IMR-90 (cell line): ENCODE data around the gene CD40LG. TPM values are rescaled to one million over a fixed set of nuclear protein-coding genes. Genes with fewer than 3 reads are reported as not detected.

Experiments used
- ATAC-seq: fragments of 200-7000 bp; cut with Tn5 transposase; 2 replicates; pipeline ENCODE4 v1.9.1; 2020; ENCODE audit warnings: low read depth, mild to moderate bottlenecking, moderate library complexity
- BruUV-seq: library from RNA; stranded (reverse); fragments of 400-500 nt; replicated peaks from 2 replicates; lab custom pipeline; 2021; lab: Mats Ljungman, UMichigan
- CTCF ChIA-PET: fragments of 300-600 bp; formaldehyde crosslinking; extraction: SDS; loops from one replicate; lab custom pipeline; 2021; ENCODE audit warnings: antibody characterized with exemption; lab: Yijun Ruan, JAX
- POLR2A ChIA-PET: fragments of 300-600 bp; sonication (Branson Sonifier 250); formaldehyde crosslinking; loops from one replicate; lab custom pipeline; 2022; ENCODE audit warnings: antibody characterized with exemption; ENCODE audit not compliant: unreplicated experiment; lab: Charles Lee
- DNase-seq: peaks from one replicate; pipeline ENCODE4 v3.0.0; 2013
- H2AFZ ChIP-seq: replicated peaks from 2 replicates; pipeline ENCODE3; 2013; ENCODE audit warnings: low read length, mild to moderate bottlenecking; ENCODE audit not compliant: poor library complexity
- H2AK5ac ChIP-seq: 2 replicates; pipeline ENCODE4 v1.6.1; 2013; ENCODE audit warnings: low read depth, low read length, inconsistent platforms
- H2AK9ac ChIP-seq: replicated peaks from 2 replicates; pipeline ENCODE3; 2013; ENCODE audit warnings: mild to moderate bottlenecking, low read depth, low read length, moderate library complexity; ENCODE audit not compliant: poor library complexity
- H2BK120ac ChIP-seq: 2 replicates; pipeline ENCODE4 v1.6.1; 2013; ENCODE audit warnings: low read depth, low read length, inconsistent platforms
- H2BK15ac ChIP-seq: 3 replicates; pipeline ENCODE4 v1.6.1; 2013; ENCODE audit warnings: low read depth, low read length, inconsistent platforms
- H2BK20ac ChIP-seq: 2 replicates; pipeline ENCODE4 v1.6.1; 2013; ENCODE audit warnings: low read depth, mild to moderate bottlenecking, inconsistent platforms, low read length, moderate library complexity
- H2BK5ac ChIP-seq: 2 replicates; pipeline ENCODE4 v1.6.1; 2013; ENCODE audit warnings: mild to moderate bottlenecking, low read depth, low read length, inconsistent platforms; ENCODE audit not compliant: poor library complexity, severe bottlenecking
- H3K14ac ChIP-seq: replicated peaks from 2 replicates; pipeline ENCODE4 v1.6.1; 2013; ENCODE audit warnings: low read depth, low read length, inconsistent platforms
- H3K18ac ChIP-seq: 2 replicates; pipeline ENCODE4 v1.6.1; 2013; ENCODE audit warnings: low read depth, low read length, control low read depth
- H3K23ac ChIP-seq: 2 replicates; pipeline ENCODE4 v1.6.1; 2013; ENCODE audit warnings: low read depth, low read length, inconsistent platforms
- H3K27ac ChIP-seq: 2 replicates; pipeline ENCODE4 v1.5.1; 2013; ENCODE audit warnings: mild to moderate bottlenecking, control low read depth, low read length; ENCODE audit not compliant: insufficient read depth
- H3K27me3 ChIP-seq: 2 replicates; pipeline ENCODE4 v1.6.1; 2013; ENCODE audit warnings: low read length; ENCODE audit not compliant: control insufficient read depth, insufficient read depth
- H3K36me3 ChIP-seq: 2 replicates; pipeline ENCODE4 v1.6.1; 2013; ENCODE audit warnings: low read length, mixed read lengths; ENCODE audit not compliant: control insufficient read depth, insufficient read depth
- H3K4ac ChIP-seq: 2 replicates; pipeline ENCODE4 v1.6.1; 2013; ENCODE audit warnings: low read depth, low read length, inconsistent platforms
- H3K4me1 ChIP-seq: 2 replicates; pipeline ENCODE4 v1.6.1; 2013; ENCODE audit warnings: low read length, mixed read lengths; ENCODE audit not compliant: control insufficient read depth, insufficient read depth
- H3K4me2 ChIP-seq: 2 replicates; pipeline ENCODE4 v1.6.1; 2013; ENCODE audit warnings: low read depth, mild to moderate bottlenecking, control low read depth, low read length, moderate library complexity
- H3K4me3 ChIP-seq: 2 replicates; pipeline ENCODE4 v1.5.1; 2013; ENCODE audit warnings: low read depth, mild to moderate bottlenecking, control low read depth, low read length, moderate library complexity; ENCODE audit not compliant: insufficient read depth
- H3K56ac ChIP-seq: 2 replicates; pipeline ENCODE4 v1.6.1; 2013; ENCODE audit warnings: low read length, inconsistent platforms; ENCODE audit not compliant: insufficient read depth; ENCODE audit errors: extremely low read depth
- H3K79me1 ChIP-seq, 2 experiments: 2 replicates each; pipeline ENCODE4 v1.6.1; 2013; ENCODE audit warnings: low read length in 2 of 2, inconsistent platforms in 1 of 2, low read depth in 1 of 2
- H3K9ac ChIP-seq: 2 replicates; pipeline ENCODE4 v1.6.1; 2013; ENCODE audit warnings: low read depth, low read length, control low read depth
- H3K9me1 ChIP-seq: 2 replicates; pipeline ENCODE4 v1.6.1; 2013; ENCODE audit warnings: low read length, inconsistent platforms; ENCODE audit not compliant: insufficient read depth
- H3K9me3 ChIP-seq: 2 replicates; pipeline ENCODE4 v1.6.1; 2013; ENCODE audit warnings: low read length; ENCODE audit not compliant: control insufficient read depth, insufficient read depth
- H4K20me1 ChIP-seq: 2 replicates; pipeline ENCODE4 v1.6.1; 2013; ENCODE audit warnings: low read length, inconsistent platforms; ENCODE audit not compliant: insufficient read depth
- H4K5ac ChIP-seq: 2 replicates; pipeline ENCODE4 v1.6.1; 2013; ENCODE audit warnings: mild to moderate bottlenecking, low read depth, low read length, control low read depth
- H4K8ac ChIP-seq, 2 experiments: 2 replicates each; pipeline ENCODE4 v1.6.1; 2013; ENCODE audit warnings: low read depth in 2 of 2, low read length in 2 of 2, control low read depth in 1 of 2, inconsistent platforms in 1 of 2
- H4K91ac ChIP-seq: 2 replicates; pipeline ENCODE4 v1.6.1; 2013; ENCODE audit warnings: low read depth, low read length, inconsistent platforms; ENCODE audit not compliant: insufficient read depth
- FOS ChIP-seq: fragments of 150-350 bp; IDR thresholded peaks from 2 replicates; pipeline ENCODE4 v1.6.1; 2016; ENCODE audit warnings: low read depth, low read length
- MXI1 ChIP-seq: IDR thresholded peaks from 2 replicates; pipeline ENCODE4 v1.6.1; 2012; ENCODE audit warnings: low read depth, mild to moderate bottlenecking, low read length, moderate library complexity, borderline replicate concordance
- POLR2A ChIP-seq: IDR thresholded peaks from 2 replicates; pipeline ENCODE4 v1.6.1; 2012; ENCODE audit warnings: mild to moderate bottlenecking, low read depth, low read length
- RCOR1 ChIP-seq: IDR thresholded peaks from 2 replicates; pipeline ENCODE4 v1.6.1; 2012; ENCODE audit warnings: mild to moderate bottlenecking, low read length, improper control_type of control experiment; ENCODE audit not compliant: insufficient replicate concordance
- SMC3 ChIP-seq: fragments of 150-350 bp; IDR thresholded peaks from 2 replicates; pipeline ENCODE4 v1.6.1; 2016; ENCODE audit warnings: low read depth, mild to moderate bottlenecking, antibody characterized with exemption, low read length, moderate library complexity
- WGBS, 2 experiments: methylation state at CpG; one replicate each; pipeline versions ENCODE4 v1.1.5 to v1.1.7; 2013; ENCODE audit warnings: missing lambda C conversion rate in 2 of 2; ENCODE audit not compliant: insufficient read length in 1 of 2; ENCODE audit errors: extremely low coverage in 2 of 2; 5-methylcytosine and 5-hydroxymethylcytosine counted together
- dilution Hi-C: fragments of 300-500 bp; cut with HindIII; formaldehyde crosslinking; loops from one replicate; pipeline ENCODE4 v1.14.3; 2018; ENCODE audit warnings: low sequenced_read_pairs; ENCODE audit not compliant: unreplicated experiment
- in situ Hi-C: fragments of 300-500 bp; cut with MboI; formaldehyde crosslinking; loops from 3 replicates; pipeline ENCODE4 v1.14.3; 2019; ENCODE audit warnings: low sequenced_read_pairs, inconsistent platforms, mixed read lengths
- intact Hi-C: fragments of 100-400 bp; cut with micrococcal nuclease; formaldehyde crosslinking; loops from 2 replicates; pipeline ENCODE4 v1.10.0; 2022
- polyA plus RNA-seq, 3 experiments: library from polyadenylated mRNA; depleted of rRNA; stranded (reverse); fragments of >200 nt; gene quantifications; 2 replicates each; pipeline ENCODE4 v1.2.3, GENCODE V29; 2012; ENCODE audit warnings: low replicate concordance in 1 of 3
- total RNA-seq: library from RNA; depleted of rRNA; stranded (reverse); fragments of >200 nt; gene quantifications from 2 replicates; pipeline ENCODE4 v1.2.3, GENCODE V29; 2012

Gene CD40LG
- total and polyA plus RNA-seq, 2 of the 4 experiments (the other 2 are of a cell fraction) = not detected

- H4K20me1 ChIP-seq = no peaks in the 10 kb centered on the region
- no peak overlapping the region for H3K18ac ChIP-seq
- H3K27ac ChIP-seq = no peak overlapping the region
- H2BK15ac ChIP-seq = no peak overlapping the region
- CTCF ChIA-PET = no interaction called here
- no peak for TF ChIP-seq FOS
- TF ChIP-seq SMC3 = no peak
- TF ChIP-seq MXI1 = no peak
- TF ChIP-seq POLR2A = no peak
- TF ChIP-seq RCOR1 = no peak
- intact Hi-C loops (loop anchor here (10.0 kb wide), 3 partner anchors 187 to 537 kb away; no protein-coding TSS in a partner anchor), dilution Hi-C loops (no loop called here), in situ Hi-C loops (no loop called here)
- H2BK20ac ChIP-seq = no peak overlapping the region
- DNase-seq = no peak
- H3K9ac ChIP-seq = no peak overlapping the region
- H3K4ac ChIP-seq = no peak overlapping the region
- H2AK9ac ChIP-seq = no peak overlapping the region
- no peaks in the 10 kb centered on the region for H3K9me1 ChIP-seq
- H2BK5ac ChIP-seq = no peak overlapping the region
- H3K4me2 ChIP-seq = no peak overlapping the region
- H3K27me3 ChIP-seq = no peaks in the 10 kb centered on the region
- H3K4me3 ChIP-seq = no peak overlapping the region
- no peak overlapping the region for H4K91ac ChIP-seq
- no peak overlapping the region for H3K56ac ChIP-seq
- H2BK120ac ChIP-seq = no peak overlapping the region
- no peak overlapping the region for H4K5ac ChIP-seq
- no TSS peak for BruUV-seq
- no peaks in the 10 kb centered on the region for H3K79me1 ChIP-seq
- no peak overlapping the region for H2AFZ ChIP-seq
- no peak overlapping the region for H2AK5ac ChIP-seq
- POLR2A ChIA-PET = no interaction called here
- H3K4me1 ChIP-seq = no peaks in the 10 kb centered on the region
- H3K14ac ChIP-seq = no peak overlapping the region
- no peak overlapping the region for H3K23ac ChIP-seq
- no peak for ATAC-seq
- H4K8ac ChIP-seq = no peak overlapping the region
- no peaks in the 10 kb centered on the region for H3K36me3 ChIP-seq
- WGBS, 2 experiments = no CpG with 5 or more reads among the region's 4 CpGs
- no peaks in the 10 kb centered on the region for H3K9me3 ChIP-seq
Measured at GRCh38 chrX:136692271-136692670, 44.3 kb downstream of the CD40LG start.
